ENCODE measurements around the gene DZIP1L. TPM values are rescaled to one million over a fixed set of nuclear protein-coding genes. Genes with fewer than 3 reads are reported as not detected.

The DZIP1L gene
- total RNA-seq, 1 experiment from 2014 or later, result 2.4 TPM

DNA sequence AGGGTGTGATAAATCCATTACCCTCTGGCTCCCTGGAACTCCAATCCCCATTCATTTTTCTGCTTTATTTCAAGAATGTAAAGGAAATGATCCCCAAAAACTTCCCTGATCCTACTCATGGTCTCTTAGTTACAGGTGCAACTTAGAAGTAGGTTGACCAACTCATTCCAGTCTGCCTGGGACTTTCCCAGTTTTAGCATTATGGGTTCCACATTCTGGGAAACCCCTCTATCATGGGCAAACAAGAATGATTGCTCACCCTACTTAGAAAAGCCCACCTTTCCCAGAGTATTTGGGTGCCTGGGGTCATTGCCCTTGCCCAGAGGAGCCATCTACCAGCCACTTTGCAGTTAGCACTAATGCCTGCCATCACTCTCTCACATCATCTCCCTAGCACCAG is 89.9 kb downstream of the DZIP1L start:
- H3K4me3 ChIP-seq (ENCODE audit: low read depth, low read length), result no peak overlapping the region
- H3K9me3 ChIP-seq, result no peaks in the 10 kb centered on the region
- no peaks in the 10 kb centered on the region for H3K36me3 ChIP-seq (ENCODE audit: control insufficient read depth, insufficient read depth, low read length)
- H3K27me3 ChIP-seq (replicated peaks; ENCODE audit: control insufficient read depth, insufficient read depth, low read length), result no peaks in the 10 kb centered on the region
- no peak overlapping the region for H3K27ac Mint-ChIP-seq (ENCODE audit: unreplicated experiment)
- H3K36me3 Mint-ChIP-seq (ENCODE audit: insufficient read depth, unreplicated experiment), result no peaks in the 10 kb centered on the region
- no peak overlapping the region for H3K4me3 Mint-ChIP-seq (ENCODE audit: unreplicated experiment)
- H3K9me3 Mint-ChIP-seq (ENCODE audit: unreplicated experiment), result no peaks in the 10 kb centered on the region
- CTCF ChIA-PET, result no interaction called here
- peaks cover 2% of the 10 kb centered on the region for H3K27me3 Mint-ChIP-seq (ENCODE audit: insufficient read depth, unreplicated experiment)
- POLR2A ChIA-PET, result no interaction called here
- no peaks in the 10 kb centered on the region for H3K4me1 Mint-ChIP-seq (ENCODE audit: low read depth, unreplicated experiment)
- BruUV-seq (replicated peaks), result no TSS peak
- H3K4me1 ChIP-seq, result no peaks in the 10 kb centered on the region
- intact Hi-C loops (cut with micrococcal nuclease; ENCODE audit: unreplicated experiment), result no loop called here
- no peak for DNase-seq
- TF ChIP-seq, protein P1, sequence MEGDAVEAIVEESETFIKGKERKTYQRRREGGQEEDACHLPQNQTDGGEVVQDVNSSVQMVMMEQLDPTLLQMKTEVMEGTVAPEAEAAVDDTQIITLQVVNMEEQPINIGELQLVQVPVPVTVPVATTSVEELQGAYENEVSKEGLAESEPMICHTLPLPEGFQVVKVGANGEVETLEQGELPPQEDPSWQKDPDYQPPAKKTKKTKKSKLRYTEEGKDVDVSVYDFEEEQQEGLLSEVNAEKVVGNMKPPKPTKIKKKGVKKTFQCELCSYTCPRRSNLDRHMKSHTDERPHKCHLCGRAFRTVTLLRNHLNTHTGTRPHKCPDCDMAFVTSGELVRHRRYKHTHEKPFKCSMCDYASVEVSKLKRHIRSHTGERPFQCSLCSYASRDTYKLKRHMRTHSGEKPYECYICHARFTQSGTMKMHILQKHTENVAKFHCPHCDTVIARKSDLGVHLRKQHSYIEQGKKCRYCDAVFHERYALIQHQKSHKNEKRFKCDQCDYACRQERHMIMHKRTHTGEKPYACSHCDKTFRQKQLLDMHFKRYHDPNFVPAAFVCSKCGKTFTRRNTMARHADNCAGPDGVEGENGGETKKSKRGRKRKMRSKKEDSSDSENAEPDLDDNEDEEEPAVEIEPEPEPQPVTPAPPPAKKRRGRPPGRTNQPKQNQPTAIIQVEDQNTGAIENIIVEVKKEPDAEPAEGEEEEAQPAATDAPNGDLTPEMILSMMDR (IDR thresholded peaks at IDR 0.05; ENCODE audit: insufficient read depth in 1 of 2, low read depth in 1 of 2, low read length in 1 of 2, severe bottlenecking in 1 of 2, unreplicated experiment in 1 of 2), result no peak

DNA sequence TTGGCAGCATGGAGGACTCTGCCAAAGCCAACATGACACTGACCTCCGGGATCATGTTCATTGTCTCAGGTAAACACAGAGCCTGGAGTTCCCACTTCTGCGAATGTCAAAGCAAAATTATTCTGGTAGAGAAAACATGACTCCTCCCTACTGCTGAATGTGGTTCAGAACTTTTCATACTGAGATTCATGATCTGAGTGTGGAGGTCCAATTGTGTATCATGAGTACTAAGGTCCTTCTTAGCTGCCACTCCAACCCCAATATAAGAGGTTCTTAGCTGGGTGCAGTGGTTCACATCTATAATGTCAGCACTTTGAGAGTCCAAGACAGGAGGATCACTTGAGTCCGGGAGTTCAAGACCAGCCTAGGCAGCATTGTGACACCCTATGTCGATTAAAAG is 91.7 kb downstream of the DZIP1L start:
- Mint-ChIP-seq H3K4me1 (ENCODE audit: low read depth, unreplicated experiment) (peaks cover 10% of the 10 kb centered on the region), H3K36me3 (ENCODE audit: insufficient read depth, unreplicated experiment) (no peaks in the 10 kb centered on the region), H3K4me3 (ENCODE audit: unreplicated experiment) (no peak overlapping the region), H3K27ac (ENCODE audit: unreplicated experiment) (no peak overlapping the region), H3K9me3 (ENCODE audit: unreplicated experiment) (no peaks in the 10 kb centered on the region), H3K27me3 (ENCODE audit: insufficient read depth, unreplicated experiment) (peaks cover 2% of the 10 kb centered on the region)
- no peaks in the 10 kb centered on the region for H3K27me3 ChIP-seq (replicated peaks; ENCODE audit: control insufficient read depth, insufficient read depth, low read length)
- POLR2A ChIA-PET, result no interaction called here
- intact Hi-C loops (cut with micrococcal nuclease; ENCODE audit: unreplicated experiment), result no loop called here
- no peaks in the 10 kb centered on the region for H3K9me3 ChIP-seq
- no peaks in the 10 kb centered on the region for H3K36me3 ChIP-seq (ENCODE audit: control insufficient read depth, insufficient read depth, low read length)
- CTCF ChIA-PET, result no interaction called here
- TF ChIP-seq, protein P1 (IDR thresholded peaks at IDR 0.05; ENCODE audit: insufficient read depth in 1 of 2, low read depth in 1 of 2, low read length in 1 of 2, severe bottlenecking in 1 of 2, unreplicated experiment in 1 of 2), result no peak
- H3K4me1 ChIP-seq, result peaks cover 17% of the 10 kb centered on the region; the same call in 1 of the 2 replicates
- DNase-seq, result no peak
- BruUV-seq (replicated peaks), result no TSS peak
- H3K4me3 ChIP-seq (ENCODE audit: low read depth, low read length), result no peak overlapping the region

DNA sequence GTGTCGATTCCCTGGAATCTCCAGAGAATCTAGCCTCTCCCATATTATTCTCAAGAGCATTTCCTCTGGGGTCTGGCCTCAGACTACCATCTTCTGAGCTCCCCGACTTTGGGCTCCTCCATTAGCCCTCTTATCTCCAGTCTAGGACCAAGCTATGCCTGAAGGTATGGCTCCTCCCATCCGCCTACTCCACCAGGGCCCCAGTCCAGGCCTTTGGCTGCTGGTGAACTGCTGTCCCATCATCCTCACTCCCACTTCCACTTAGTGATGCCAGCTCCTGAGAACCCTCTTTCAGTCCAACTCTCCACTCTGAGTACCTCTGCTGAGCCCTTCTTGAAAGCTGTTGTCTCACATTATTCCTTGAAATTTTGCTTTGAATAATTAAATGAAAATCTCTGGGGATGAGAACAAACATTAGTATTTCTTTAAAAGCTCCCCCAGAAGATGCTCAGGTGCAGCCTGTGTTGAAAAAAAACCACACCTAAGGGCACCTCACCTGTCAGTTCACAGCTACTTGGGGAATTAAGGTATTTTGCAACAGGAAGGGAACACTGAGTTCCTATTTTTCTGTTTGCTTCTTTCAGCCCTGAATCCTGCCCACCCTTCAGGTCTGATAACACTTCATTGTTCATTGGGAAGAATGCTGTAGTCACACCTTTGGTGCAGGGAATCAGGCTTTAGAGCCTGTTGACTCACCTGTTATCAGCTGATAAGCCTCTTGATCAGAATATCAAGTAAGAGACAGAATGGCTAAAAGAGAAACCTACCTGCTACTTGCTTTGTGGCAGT is 95.9 kb downstream of the DZIP1L start:
- Mint-ChIP-seq H3K36me3 (ENCODE audit: insufficient read depth, unreplicated experiment) (no peaks in the 10 kb centered on the region), H3K27me3 (ENCODE audit: insufficient read depth, unreplicated experiment) (no peaks in the 10 kb centered on the region), H3K27ac (ENCODE audit: unreplicated experiment) (peak overlapping the region; percentile 13), H3K4me1 (ENCODE audit: low read depth, unreplicated experiment) (peaks cover 13% of the 10 kb centered on the region), H3K9me3 (ENCODE audit: unreplicated experiment) (no peaks in the 10 kb centered on the region), H3K4me3 (ENCODE audit: unreplicated experiment) (no peak overlapping the region)
- TF ChIP-seq, protein P1 (IDR thresholded peaks at IDR 0.05; ENCODE audit: insufficient read depth in 1 of 2, low read depth in 1 of 2, low read length in 1 of 2, severe bottlenecking in 1 of 2, unreplicated experiment in 1 of 2), result no peak
- no TSS peak for BruUV-seq (replicated peaks)
- Histone ChIP-seq H3K36me3 (ENCODE audit: control insufficient read depth, insufficient read depth, low read length) (no peaks in the 10 kb centered on the region), H3K27me3 (replicated peaks; ENCODE audit: control insufficient read depth, insufficient read depth, low read length) (no peaks in the 10 kb centered on the region), H3K4me3 (ENCODE audit: low read depth, low read length) (no peak overlapping the region), H3K4me1 (peaks cover 17% of the 10 kb centered on the region; the same call in 1 of the 2 replicates), H3K9me3 (no peaks in the 10 kb centered on the region)
- intact Hi-C loops (cut with micrococcal nuclease; ENCODE audit: unreplicated experiment), result no loop called here
- ChIA-PET POLR2A (no interaction called here), CTCF (no interaction called here)
- DNase-seq, result peak; percentile 58 to 60

All from Caco-2 (cell line).